Measurements from ENCODE around the gene EMSY. TPM values are rescaled to one million over a fixed set of nuclear protein-coding genes. Genes with fewer than 3 reads are reported as not detected.
"Not testable (repeated sequence)": the region's sequence is repeated elsewhere in the genome, so short reads cannot be mapped to it uniquely, and the experiment has no call there.

EMSY gene
- total RNA-seq, 5 donors from 2014 or later (not counting 1 experiment from before 2014, with no cell fraction given): 33.4 to 39.0 (median 38.0) TPM

DNA sequence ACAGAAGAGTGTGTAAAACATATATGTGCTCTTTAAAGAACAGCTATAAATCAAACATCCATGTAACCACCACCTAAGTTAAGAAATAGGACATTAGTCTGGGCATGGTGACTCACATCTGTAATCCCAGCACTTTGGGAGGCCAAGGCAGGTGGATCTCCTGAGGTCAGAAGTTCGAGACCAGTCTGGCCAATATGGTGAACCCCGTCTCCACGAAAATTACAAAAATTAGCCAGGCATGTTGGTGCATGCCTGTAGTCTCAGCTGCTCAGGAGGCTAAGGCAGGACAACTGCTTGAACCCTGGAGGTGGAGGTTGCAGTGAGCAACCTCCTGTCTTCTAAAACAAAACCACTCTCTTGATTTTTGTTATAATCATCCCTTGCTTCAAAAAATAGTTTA lies 122.4 kb downstream of the EMSY start:
- DNase-seq (no peak), ATAC-seq (replicated peaks in 1 of 4) (no peak)
- no peaks in the 10 kb centered on the region for H3K9me3 Mint-ChIP-seq
- H3K4me3 Mint-ChIP-seq: no peak overlapping the region
- H3K27me3 Mint-ChIP-seq: peaks cover 8 to 21% of the 10 kb centered on the region in 2 donors
- Histone ChIP-seq H3K9me3 (no peaks in the 10 kb centered on the region), H3K4me1 (ENCODE audit: control insufficient read depth in 1 of 2, extremely low read depth in 1 of 2, insufficient read depth in 2 of 2, low read length in 2 of 2) (no peaks in the 10 kb centered on the region), H3K36me3 (ENCODE audit: control insufficient read depth in 2 of 2, extremely low read depth in 1 of 2, insufficient read depth in 1 of 2, low read length in 1 of 2) (no peaks in the 10 kb centered on the region), H3K4me3 (ENCODE audit: control insufficient read depth in 1 of 2, extremely low read depth in 1 of 2, low read length in 1 of 2) (no peak overlapping the region), H3K27me3 (replicated peaks in 1 of 2; ENCODE audit: control insufficient read depth in 2 of 2, extremely low read depth in 1 of 2, insufficient read depth in 2 of 2, low read length in 1 of 2) (no peaks in the 10 kb centered on the region), H3K27ac (ENCODE audit: low read length) (no peak overlapping the region)
- no peak overlapping the region for H3K27ac Mint-ChIP-seq
- WGBS (ENCODE audit: insufficient coverage): 75% methylated on average over 1 of the region's 3 CpGs
- ChIA-PET POLR2A (no interaction called here), CTCF (no interaction called here)
- peaks cover 0 to 4% (median 2%) of the 10 kb centered on the region in 3 donors for H3K4me1 Mint-ChIP-seq
- H3K36me3 Mint-ChIP-seq: no peaks in the 10 kb centered on the region

DNA sequence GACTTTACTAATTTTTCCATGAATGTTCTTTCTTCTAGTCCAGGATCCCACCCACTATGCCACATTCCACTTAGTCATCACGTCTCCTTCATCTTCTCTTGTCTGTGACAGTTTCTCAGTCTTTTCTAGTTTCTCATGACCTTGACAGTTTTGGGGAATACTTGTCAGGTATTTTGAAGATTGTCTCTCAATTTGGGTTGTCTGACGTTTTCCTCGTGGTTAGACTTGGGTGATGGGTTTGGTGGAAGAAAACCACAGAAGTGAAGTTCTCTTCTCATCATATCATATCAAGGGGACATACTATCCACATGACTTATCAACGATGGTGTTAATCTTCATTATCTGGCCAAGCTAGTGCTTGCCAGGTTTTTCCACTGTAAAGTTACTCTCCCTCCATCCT lies 123.3 kb downstream of the EMSY start:
- Histone ChIP-seq H3K27me3 (replicated peaks in 1 of 2; ENCODE audit: control insufficient read depth in 2 of 2, extremely low read depth in 1 of 2, insufficient read depth in 2 of 2, low read length in 1 of 2) (no peaks in the 10 kb centered on the region), H3K9me3 (no peaks in the 10 kb centered on the region), H3K36me3 (ENCODE audit: control insufficient read depth in 2 of 2, extremely low read depth in 1 of 2, insufficient read depth in 1 of 2, low read length in 1 of 2) (no peaks in the 10 kb centered on the region), H3K4me1 (ENCODE audit: control insufficient read depth in 1 of 2, extremely low read depth in 1 of 2, insufficient read depth in 2 of 2, low read length in 2 of 2) (no peaks in the 10 kb centered on the region), H3K4me3 (ENCODE audit: control insufficient read depth in 1 of 2, extremely low read depth in 1 of 2, low read length in 1 of 2) (no peak overlapping the region), H3K27ac (ENCODE audit: low read length) (no peak overlapping the region)
- Mint-ChIP-seq H3K4me3 (no peak overlapping the region), H3K9me3 (no peaks in the 10 kb centered on the region), H3K27me3 (peaks cover 3 to 19% of the 10 kb centered on the region in 2 donors), H3K27ac (no peak overlapping the region), H3K4me1 (peaks cover 0 to 4% (median 2%) of the 10 kb centered on the region in 3 donors), H3K36me3 (no peaks in the 10 kb centered on the region)
- ATAC-seq (replicated peaks in 1 of 4): no peak
- no CpG with 5 or more reads among the region's 4 CpGs for WGBS (ENCODE audit: insufficient coverage)
- no peak for DNase-seq
- ChIA-PET POLR2A (no interaction called here), CTCF (no interaction called here)

GRCh38 chr11:76568621-76569020 lies 123.8 kb downstream of the EMSY start:
- no peaks in the 10 kb centered on the region for H3K4me1 ChIP-seq (ENCODE audit: control insufficient read depth in 1 of 2, extremely low read depth in 1 of 2, insufficient read depth in 2 of 2, low read length in 2 of 2)
- no peaks in the 10 kb centered on the region for H3K36me3 Mint-ChIP-seq
- peaks cover 3 to 19% of the 10 kb centered on the region in 2 donors for H3K27me3 Mint-ChIP-seq
- no peaks in the 10 kb centered on the region for H3K9me3 Mint-ChIP-seq
- no peaks in the 10 kb centered on the region for H3K27me3 ChIP-seq (replicated peaks in 1 of 2; ENCODE audit: control insufficient read depth in 2 of 2, extremely low read depth in 1 of 2, insufficient read depth in 2 of 2, low read length in 1 of 2)
- ChIA-PET POLR2A (interaction anchor here in 1 of 2 donors (0.6 kb wide), 1 partner anchor 182 kb away, joined by 3 read pairs; no protein-coding TSS in a partner anchor), CTCF (no interaction called here)
- H3K27ac Mint-ChIP-seq: no peak overlapping the region
- no peak for ATAC-seq (replicated peaks in 1 of 4)
- no peaks in the 10 kb centered on the region for H3K36me3 ChIP-seq (ENCODE audit: control insufficient read depth in 2 of 2, extremely low read depth in 1 of 2, insufficient read depth in 1 of 2, low read length in 1 of 2)
- no peak overlapping the region for H3K4me3 ChIP-seq (ENCODE audit: control insufficient read depth in 1 of 2, extremely low read depth in 1 of 2, low read length in 1 of 2)
- H3K9me3 ChIP-seq: no peaks in the 10 kb centered on the region
- no CpG with 5 or more reads among the region's 1 CpG for WGBS (ENCODE audit: insufficient coverage)
- no peak for DNase-seq
- no peak overlapping the region for H3K4me3 Mint-ChIP-seq
- peaks cover 0 to 4% (median 2%) of the 10 kb centered on the region in 3 donors for H3K4me1 Mint-ChIP-seq
- no peak overlapping the region for H3K27ac ChIP-seq (ENCODE audit: low read length)

DNA sequence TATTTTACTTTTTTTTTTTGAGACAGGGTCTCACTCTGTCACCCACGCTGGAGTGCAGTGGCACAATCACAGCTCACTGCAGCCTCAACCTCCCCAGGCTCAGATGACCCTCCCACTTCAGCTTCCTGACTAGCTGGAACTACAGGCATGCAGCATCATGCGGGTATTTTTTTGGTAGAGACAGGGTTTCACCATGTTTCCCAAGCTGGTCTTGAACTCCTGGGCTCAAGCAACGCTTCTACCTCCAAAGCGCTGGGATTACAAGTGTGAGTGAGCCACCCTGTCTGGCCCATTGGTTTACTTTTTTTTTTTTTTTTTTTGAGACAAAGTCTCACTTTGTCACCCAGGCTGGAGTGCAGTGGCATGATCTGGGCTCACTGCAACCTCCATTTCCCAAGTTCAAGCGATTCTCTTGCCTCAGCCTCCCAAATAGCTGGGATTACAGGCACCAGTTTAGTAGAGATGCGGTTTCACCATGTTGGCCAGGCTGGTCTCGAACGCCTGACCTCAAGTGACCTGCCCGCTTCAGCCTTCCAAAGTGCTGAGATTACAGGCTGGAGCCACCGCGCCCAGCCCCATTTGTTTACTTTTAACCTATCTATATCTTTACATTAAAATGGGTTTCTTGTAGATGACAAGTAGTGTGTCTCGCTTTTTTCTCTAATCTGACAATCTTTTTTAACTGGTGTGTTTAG lies 127.5 kb downstream of the EMSY start:
- DNase-seq; H3K4me1 Mint-ChIP-seq; H3K27ac ChIP-seq (ENCODE audit: low read length); H3K9me3 Mint-ChIP-seq; H3K4me3 Mint-ChIP-seq; ATAC-seq (replicated peaks in 1 of 4); H3K27ac Mint-ChIP-seq; CTCF ChIA-PET; H3K27me3 ChIP-seq (replicated peaks in 1 of 2; ENCODE audit: control insufficient read depth in 2 of 2, extremely low read depth in 1 of 2, insufficient read depth in 2 of 2, low read length in 1 of 2); H3K9me3 ChIP-seq; H3K36me3 Mint-ChIP-seq; POLR2A ChIA-PET; H3K4me3 ChIP-seq (ENCODE audit: control insufficient read depth in 1 of 2, extremely low read depth in 1 of 2, low read length in 1 of 2); H3K4me1 ChIP-seq (ENCODE audit: control insufficient read depth in 1 of 2, extremely low read depth in 1 of 2, insufficient read depth in 2 of 2, low read length in 2 of 2); H3K36me3 ChIP-seq (ENCODE audit: control insufficient read depth in 2 of 2, extremely low read depth in 1 of 2, insufficient read depth in 1 of 2, low read length in 1 of 2): not testable (repeated sequence)
- WGBS (ENCODE audit: insufficient coverage): 96% methylated on average over 7 of the region's 12 CpGs
- peaks cover 13 to 18% of the 10 kb centered on the region in 2 donors for H3K27me3 Mint-ChIP-seq

- no peak for DNase-seq
- ChIA-PET CTCF (no interaction called here), POLR2A (no interaction called here)
- Mint-ChIP-seq H3K4me1 (no peaks in the 10 kb centered on the region), H3K4me3 (no peak overlapping the region), H3K27ac (no peak overlapping the region), H3K36me3 (no peaks in the 10 kb centered on the region), H3K27me3 (peaks cover 13 to 18% of the 10 kb centered on the region in 2 donors), H3K9me3 (no peaks in the 10 kb centered on the region)
- Histone ChIP-seq H3K4me3 (ENCODE audit: control insufficient read depth in 1 of 2, extremely low read depth in 1 of 2, low read length in 1 of 2) (no peak overlapping the region), H3K4me1 (ENCODE audit: control insufficient read depth in 1 of 2, extremely low read depth in 1 of 2, insufficient read depth in 2 of 2, low read length in 2 of 2) (no peaks in the 10 kb centered on the region), H3K27ac (ENCODE audit: low read length) (no peak overlapping the region), H3K36me3 (ENCODE audit: control insufficient read depth in 2 of 2, extremely low read depth in 1 of 2, insufficient read depth in 1 of 2, low read length in 1 of 2) (no peaks in the 10 kb centered on the region), H3K27me3 (replicated peaks in 1 of 2; ENCODE audit: control insufficient read depth in 2 of 2, extremely low read depth in 1 of 2, insufficient read depth in 2 of 2, low read length in 1 of 2) (peaks cover 0 to 17% of the 10 kb centered on the region in 2 experiments), H3K9me3 (no peaks in the 10 kb centered on the region)
- whole genome bisulfite sequencing (ENCODE audit: insufficient coverage): 100% methylated on average over 1 of the region's 2 CpGs
- ATAC-seq (replicated peaks in 1 of 4): no peak
Measured at GRCh38 chr11:76574406-76574805, 129.6 kb downstream of the EMSY start.

DNA sequence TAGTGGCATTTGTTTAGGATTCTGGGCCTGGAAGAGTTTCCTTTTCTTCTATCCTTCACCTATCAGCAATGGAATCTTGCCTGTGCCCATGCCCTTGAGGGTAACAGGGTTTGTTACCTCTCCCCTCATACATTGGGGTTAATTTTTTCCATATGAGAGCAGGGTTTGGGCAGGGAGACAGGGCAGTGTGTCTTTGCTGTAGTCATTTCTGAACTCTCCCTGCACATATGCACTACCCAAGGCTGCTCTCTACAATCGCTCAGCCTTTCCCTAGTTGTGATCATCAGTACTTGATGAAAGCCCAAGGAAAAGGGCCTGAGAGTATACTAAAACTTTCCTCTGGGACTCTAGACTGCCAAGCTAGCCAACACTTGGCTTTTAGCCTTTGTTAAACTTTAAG lies 130.1 kb downstream of the EMSY start:
- H3K36me3 ChIP-seq (ENCODE audit: control insufficient read depth in 2 of 2, extremely low read depth in 1 of 2, insufficient read depth in 1 of 2, low read length in 1 of 2): no peaks in the 10 kb centered on the region
- Mint-ChIP-seq H3K4me3 (no peak overlapping the region), H3K4me1 (no peaks in the 10 kb centered on the region), H3K36me3 (no peaks in the 10 kb centered on the region), H3K9me3 (no peaks in the 10 kb centered on the region), H3K27ac (no peak overlapping the region), H3K27me3 (peaks cover 13 to 18% of the 10 kb centered on the region in 2 donors)
- ChIA-PET POLR2A (no interaction called here), CTCF (no interaction called here)
- no peaks in the 10 kb centered on the region for H3K4me1 ChIP-seq (ENCODE audit: control insufficient read depth in 1 of 2, extremely low read depth in 1 of 2, insufficient read depth in 2 of 2, low read length in 2 of 2)
- no peak overlapping the region for H3K27ac ChIP-seq (ENCODE audit: low read length)
- ATAC-seq (replicated peaks in 1 of 4) (no peak), DNase-seq (no peak)
- no CpG with 5 or more reads among the region's 1 CpG for WGBS (ENCODE audit: insufficient coverage)
- no peaks in the 10 kb centered on the region for H3K9me3 ChIP-seq
- no peak overlapping the region for H3K4me3 ChIP-seq (ENCODE audit: control insufficient read depth in 1 of 2, extremely low read depth in 1 of 2, low read length in 1 of 2)
- peaks cover 0 to 20% of the 10 kb centered on the region in 2 experiments for H3K27me3 ChIP-seq (replicated peaks in 1 of 2; ENCODE audit: control insufficient read depth in 2 of 2, extremely low read depth in 1 of 2, insufficient read depth in 2 of 2, low read length in 1 of 2)
